ENCODE measurements around the gene ITGB5.
A peak's percentile ranks its signal among the peaks of the same experiment; 100 is the strongest.

The ITGB5 gene

DNA sequence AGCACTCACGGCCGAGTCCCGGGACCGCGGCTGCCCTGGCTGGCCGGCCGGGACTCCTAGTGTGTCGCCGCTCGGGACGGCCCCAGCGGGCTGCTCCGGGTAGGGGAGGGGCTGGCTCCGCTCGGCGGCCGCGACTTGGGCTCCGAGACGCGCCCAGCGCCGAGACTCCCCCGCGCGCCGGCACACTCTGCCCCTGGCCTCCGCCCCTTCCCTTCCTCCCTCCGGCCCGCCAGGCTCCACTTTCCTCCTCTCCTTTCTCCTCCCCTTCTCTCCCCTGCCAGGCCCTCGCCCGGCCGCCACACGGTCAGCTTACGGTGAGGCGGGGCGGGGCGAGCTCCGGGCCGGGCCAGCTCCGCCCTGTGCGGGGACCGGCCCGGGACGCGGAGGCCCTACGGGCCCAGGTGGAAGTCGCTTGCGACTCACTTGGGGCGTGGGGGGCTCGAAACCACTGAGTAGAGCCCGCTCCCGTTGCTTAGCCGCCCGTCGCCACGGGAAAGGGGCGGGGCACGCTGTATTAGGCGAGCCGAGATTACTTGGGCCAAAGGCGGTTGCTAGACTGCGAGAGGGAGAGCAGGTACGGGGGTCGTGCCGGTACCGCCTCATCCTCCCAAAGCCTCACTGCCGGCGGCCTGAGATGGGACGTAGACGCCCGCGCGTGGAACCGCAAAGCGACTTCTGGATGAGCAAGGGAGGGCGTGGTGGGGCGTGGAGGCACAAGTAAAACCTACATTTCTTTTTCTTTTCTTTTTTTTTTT, at the start of gene ITGB5:
TSS of gene ITGB5 (minus strand) at position 189 of the 755 bp plus-strand sequence. CDS start 365 bp downstream, outside the sequence.
- peak; percentile 81 for DNase-seq (ENCODE audit: low spot score)

DNA sequence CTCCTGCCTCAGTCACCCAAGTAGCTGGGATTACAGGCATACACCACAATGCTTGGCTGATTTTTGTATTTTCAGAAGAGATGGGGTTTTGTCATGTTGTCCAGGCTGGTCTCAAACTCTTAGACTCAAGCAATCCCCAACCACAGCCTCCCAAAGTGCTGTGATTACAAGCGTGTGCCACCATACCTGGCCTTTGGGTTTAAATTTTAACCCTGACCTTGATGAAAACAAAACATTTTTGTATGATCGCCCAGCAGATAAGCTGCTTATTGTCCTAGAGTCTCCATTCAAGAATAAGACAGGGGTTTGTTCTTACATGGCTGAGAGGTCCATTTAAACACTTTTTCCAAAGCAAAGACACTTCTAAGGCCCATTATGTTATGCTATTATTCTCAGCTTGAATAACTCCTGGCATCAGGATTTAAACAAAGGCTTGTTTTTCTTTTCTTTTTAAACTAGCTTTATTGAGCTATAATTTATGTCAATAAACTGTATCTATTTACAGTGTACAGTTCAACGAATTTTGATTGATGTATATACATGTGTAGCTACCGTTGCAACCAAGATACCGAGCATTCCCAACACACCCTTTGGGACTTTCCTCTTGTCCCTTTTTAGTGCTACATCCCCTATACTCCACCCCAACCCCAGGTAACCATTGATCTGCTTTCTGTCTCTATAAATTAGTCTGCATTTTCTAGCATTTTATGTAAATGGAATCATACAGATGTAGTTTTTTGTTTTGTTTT, 48.8 kb upstream of the ITGB5 start:
- no peak for DNase-seq (ENCODE audit: low spot score)

- no peak for DNase-seq (ENCODE audit: low spot score)
These were observed 48.1 kb upstream of the ITGB5 start for GRCh38 chr3:124935264-124935663.

- no peak for DNase-seq (ENCODE audit: low spot score)
These were observed 47.4 kb upstream of the ITGB5 start, which contains the start of gene MUC13 for GRCh38 chr3:124934577-124934976. Gene MUC13, minus strand, starts transcription at chr3:124934751. Its CDS starts 39 bp downstream, at chr3:124934712.

DNA sequence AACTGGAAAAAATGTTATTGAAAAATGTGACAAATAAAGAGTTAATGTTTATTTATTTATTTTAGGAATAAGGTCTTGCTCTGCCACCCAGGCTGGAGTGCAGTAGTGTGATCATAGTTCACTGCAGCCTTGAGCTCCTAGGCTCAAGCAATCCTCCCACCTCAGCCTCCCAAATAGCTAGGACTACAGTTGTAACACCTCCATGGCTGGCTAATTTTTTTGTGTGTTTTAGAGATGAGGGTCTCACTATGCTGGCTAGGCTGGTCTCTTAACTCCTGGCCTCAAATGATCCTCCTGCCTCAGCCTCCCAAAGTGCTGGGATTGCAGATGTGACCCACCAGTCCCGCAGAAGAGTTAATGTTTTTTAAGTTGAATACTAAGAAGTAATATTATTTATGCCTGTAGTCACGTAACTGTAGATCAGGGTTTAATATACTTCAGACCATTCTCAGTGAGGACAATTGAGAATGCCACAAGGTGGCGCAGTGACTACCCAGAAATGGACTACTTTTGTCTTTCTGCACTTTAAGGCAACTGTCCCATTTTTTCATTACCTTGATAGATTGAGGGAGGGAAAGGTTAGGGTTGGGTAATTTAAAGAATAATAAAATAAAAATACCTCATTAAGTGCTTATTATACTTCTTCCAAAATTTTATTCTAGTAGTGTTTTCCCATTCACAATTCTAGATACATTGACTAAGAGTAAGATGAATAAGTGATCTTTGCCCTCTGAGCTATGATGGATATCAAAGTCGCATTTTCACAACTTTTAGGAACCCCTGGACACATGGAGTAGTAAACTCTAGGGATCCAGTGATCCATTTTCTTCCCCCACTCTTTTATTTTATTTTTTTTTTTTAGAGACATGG, 41.4 kb upstream of the ITGB5 start:
- DNase-seq (ENCODE audit: low spot score): peak; percentile 50

DNA sequence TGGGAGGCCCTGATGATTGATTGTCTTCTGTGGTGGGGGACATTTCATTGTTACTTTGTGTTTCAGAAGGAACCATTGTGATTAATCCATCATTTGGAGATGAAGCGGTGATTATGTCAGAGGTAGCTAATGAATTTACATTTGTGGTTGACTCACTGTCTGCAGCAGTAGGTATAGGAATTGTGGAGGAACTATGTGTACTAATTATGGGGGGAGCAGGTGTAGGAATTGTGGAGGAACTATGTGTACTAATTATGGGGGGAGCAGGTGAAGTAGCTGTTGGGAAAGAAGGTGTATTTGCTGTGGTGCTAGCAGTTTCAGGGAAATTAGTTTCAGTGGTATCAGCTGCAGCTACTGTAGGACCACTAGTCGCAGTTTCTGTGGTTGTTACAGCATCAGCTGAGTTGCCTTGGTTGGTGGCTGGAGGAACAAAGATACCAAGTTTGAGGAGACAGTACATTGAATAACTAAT, 40.4 kb upstream of the ITGB5 start:
- DNase-seq (ENCODE audit: low spot score): no peak

GRCh38 chr3:124926426-124927101, 39.4 kb upstream of the ITGB5 start:
- no peak for DNase-seq (ENCODE audit: low spot score)

DNA sequence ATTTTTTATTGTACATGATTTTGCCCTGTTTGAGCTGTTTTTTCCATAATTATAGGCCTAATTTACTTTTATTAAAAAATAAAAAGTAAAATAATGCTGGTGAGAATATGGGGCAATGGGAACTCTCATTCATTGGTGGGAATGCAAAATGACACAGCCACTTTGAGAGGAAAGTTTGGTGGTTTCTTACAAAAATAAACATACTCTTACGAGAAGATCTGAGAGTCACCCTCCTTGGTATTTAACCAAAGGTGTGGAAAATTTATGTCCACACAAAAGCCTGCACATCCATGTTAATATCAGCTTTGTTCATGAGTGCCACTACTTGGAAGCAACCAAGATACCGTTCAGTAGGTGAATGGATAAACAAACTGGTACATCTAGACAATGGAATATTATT, 37.6 kb upstream of the ITGB5 start:
- DNase-seq (ENCODE audit: low spot score): no peak

DNA sequence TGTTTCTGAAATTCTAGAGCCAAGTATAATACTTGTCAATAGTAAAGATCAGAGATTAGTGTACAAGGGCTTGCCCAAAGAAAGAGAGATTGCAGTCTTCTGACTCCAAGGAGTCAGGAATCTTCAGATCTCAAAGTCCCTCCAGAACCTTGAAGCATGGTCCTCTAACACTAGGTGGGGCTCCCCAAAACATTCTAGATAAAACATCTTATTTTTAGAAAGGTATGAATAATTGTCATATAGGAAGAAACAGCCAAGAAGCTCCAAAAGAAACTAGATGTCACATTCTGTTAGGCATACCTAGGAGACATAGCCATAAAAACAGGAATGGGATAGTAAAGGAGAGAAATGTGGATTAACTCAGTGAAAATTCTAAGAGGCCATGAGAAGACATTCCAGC, 36.7 kb upstream of the ITGB5 start:
- no peak for DNase-seq (ENCODE audit: low spot score)

GRCh38 chr3:124920718-124921117, 33.6 kb upstream of the ITGB5 start:
- no peak for DNase-seq (ENCODE audit: low spot score)

- DNase-seq (ENCODE audit: low spot score): peak; percentile 61
These were observed 32.6 kb upstream of the ITGB5 start for GRCh38 chr3:124919756-124920155.

- no peak for DNase-seq (ENCODE audit: low spot score)
These were observed 31.4 kb upstream of the ITGB5 start for GRCh38 chr3:124918524-124918923.

GRCh38 chr3:124916837-124917409, 29.8 kb upstream of the ITGB5 start:
- no peak for DNase-seq (ENCODE audit: low spot score)

GRCh38 chr3:124915254-124915653, 28.1 kb upstream of the ITGB5 start:
- no peak for DNase-seq (ENCODE audit: low spot score)

DNA sequence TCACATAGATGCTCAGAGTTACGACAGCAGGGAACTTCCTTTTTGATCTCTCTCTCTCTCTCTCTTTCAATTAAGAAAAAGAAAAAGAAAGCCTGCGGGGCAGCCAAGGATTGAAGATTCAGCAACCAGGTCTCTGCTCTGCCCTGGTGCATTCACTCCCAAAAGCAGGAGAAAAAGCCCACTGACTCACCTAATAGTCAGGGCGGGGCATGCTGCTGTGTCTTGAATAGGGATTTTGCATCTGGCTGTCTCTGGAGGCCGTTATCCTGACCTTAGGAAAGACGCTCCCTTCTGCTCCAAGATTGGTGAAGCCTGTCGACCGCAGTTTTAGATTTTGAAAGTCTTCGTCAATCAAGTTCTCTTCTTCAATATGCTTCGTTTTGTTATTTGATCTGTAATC, 20.8 kb upstream of the ITGB5 start:
- no peak for DNase-seq (ENCODE audit: low spot score)

DNA sequence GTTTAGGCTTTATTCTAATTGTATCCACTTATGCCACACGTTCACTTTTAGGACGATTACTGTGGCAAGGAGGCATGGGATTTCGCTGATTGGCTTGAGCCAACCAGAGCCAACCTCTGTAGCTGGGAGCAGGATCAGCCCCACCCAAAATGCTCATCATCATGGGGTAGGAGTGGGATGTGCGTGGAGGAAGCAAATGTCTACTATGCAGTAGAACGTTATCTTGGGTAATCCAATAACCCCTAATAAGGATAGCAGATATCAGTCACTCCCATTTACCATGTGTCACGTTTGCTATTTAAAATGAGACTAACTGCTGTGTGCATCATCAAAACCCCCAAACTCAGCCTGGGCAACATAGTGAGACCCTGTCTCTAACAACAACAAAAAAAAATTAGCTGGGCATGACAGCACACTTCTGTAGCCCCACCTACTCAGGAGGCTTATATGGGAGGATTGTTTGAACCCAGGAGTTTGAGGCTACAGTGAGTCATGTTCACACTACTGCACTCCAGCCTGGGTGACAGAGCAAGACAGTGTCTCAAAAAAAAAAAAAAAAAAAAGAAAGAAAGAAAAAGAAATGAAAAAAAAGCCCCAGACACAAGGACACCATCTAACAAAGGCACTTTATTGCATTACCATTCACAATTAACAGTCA, 17.8 kb upstream of the ITGB5 start:
- DNase-seq (ENCODE audit: low spot score): no peak

GRCh38 chr3:124903896-124904834, 17.0 kb upstream of the ITGB5 start:
- no peak for DNase-seq (ENCODE audit: low spot score)

DNA sequence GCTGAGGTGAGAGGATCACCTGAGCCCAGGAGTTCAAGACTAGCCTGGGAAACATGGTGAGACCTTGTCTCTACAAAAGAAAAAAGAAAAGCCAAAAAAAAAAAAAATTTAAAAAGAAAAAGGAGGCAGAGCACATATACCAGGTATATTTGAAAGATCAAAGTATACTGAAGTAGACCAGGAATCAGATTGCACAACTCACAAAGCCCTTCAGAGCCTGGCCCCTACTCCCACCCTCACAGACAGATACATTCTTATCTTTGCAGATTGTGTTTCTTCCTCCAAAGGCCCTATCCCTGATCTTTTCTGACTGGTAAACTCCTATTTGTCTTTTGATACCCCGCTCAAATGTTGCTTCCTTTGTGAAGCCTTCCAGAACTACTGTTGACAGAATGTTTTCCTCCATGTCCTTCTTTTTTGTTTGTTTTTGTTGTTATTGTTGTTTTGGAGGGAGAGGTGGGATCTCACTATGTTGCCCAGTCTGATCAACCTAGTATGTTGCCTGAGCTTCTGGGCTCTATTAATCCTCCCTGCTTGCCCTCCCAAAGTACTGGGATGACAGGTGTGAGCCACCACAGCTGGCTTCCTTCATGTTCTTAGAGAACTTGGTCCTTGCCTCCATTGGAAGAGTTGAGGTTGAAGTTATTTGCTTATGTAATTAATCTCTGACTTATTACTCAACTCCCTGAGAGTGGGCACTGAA, 9.8 kb upstream of the ITGB5 start:
- DNase-seq (ENCODE audit: low spot score): no peak

DNA sequence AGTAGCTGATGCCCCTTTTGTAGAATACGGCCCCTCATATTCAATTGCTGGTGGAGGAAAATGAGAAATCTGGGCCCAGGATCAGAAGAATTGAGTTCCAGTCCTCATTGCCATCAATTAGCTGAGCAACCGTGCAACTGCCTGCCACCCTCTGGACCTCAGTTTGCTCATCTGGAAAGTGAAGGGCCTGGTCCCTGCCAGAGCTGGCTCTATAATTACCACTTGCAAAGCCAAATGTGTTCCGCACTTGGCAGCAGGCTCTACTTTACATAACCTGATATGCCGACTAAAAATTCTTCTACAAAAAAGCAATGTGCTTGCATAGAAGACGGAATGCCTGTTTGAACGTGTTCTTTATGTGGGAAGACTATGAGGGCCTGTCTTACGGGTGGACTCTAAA, 8.6 kb upstream of the ITGB5 start:
- DNase-seq (ENCODE audit: low spot score): no peak

All from AG08395 (cell line).